Right lobe of liver (tissue), 6 donors: Measurements from ENCODE around the gene MFSD12. TPM values are rescaled to one million over a fixed set of nuclear protein-coding genes. Genes with fewer than 3 reads are reported as not detected.

Experiments used
- ATAC-seq, 4 donors: fragments of 200-7000 bp; cut with Tn5 transposase; one replicate each; pipeline ENCODE4 v1.9.1; 2020; ENCODE audit warnings: mild to moderate bottlenecking in 4 of 4, moderate library complexity in 4 of 4
- DNase-seq, 3 donors: peaks; one replicate each; pipeline ENCODE4 v3.0.0-alpha.2; 2020
- H3K27ac ChIP-seq, 3 donors: fragments of 200-600 bp; one replicate each; pipeline ENCODE4 v1.8.0; 2022
- H3K27me3 ChIP-seq, 2 donors: fragments of 200-600 bp; one replicate each; pipeline ENCODE4 v1.8.0; 2022
- H3K36me3 ChIP-seq, 4 donors: fragments of 200-600 bp; sonication (generic) in 1 of 4; one replicate each; pipeline versions ENCODE4 v1.5.1 to v1.8.0; 2017 to 2022; ENCODE audit warnings: control low read depth in 1 of 4
- H3K4me1 ChIP-seq, 4 donors: fragments of 200-600 bp; sonication (generic) in 1 of 4; one replicate each; pipeline versions ENCODE4 v1.5.1 to v1.8.0; 2017 to 2022; ENCODE audit warnings: control low read depth in 1 of 4
- H3K4me3 ChIP-seq, 3 donors: fragments of 200-600 bp; one replicate each; pipeline ENCODE4 v1.8.0; 2022
- H3K9me3 ChIP-seq, 4 donors: fragments of 200-600 bp; sonication (generic) in 1 of 4; one replicate each; pipeline versions ENCODE4 v1.5.1 to v1.8.0; 2017 to 2022; ENCODE audit warnings: control low read depth in 1 of 4
- CTCF ChIP-seq, 4 donors: fragments of 200-600 bp in 3 of 4; fragments of 450-650 bp in 1 of 4; IDR thresholded peaks; one replicate each; pipeline versions ENCODE4 v1.5.1 to v1.8.0; 2016 to 2022; ENCODE audit warnings: antibody characterized with exemption in 4 of 4, mild to moderate bottlenecking in 2 of 4
- POLR2A ChIP-seq: fragments of 450-650 bp; IDR thresholded peaks from one replicate; pipeline ENCODE4 v1.6.1; 2017; ENCODE audit warnings: antibody characterized with exemption, mild to moderate bottlenecking
- WGBS: methylation state at CpG from one replicate; pipeline ENCODE4 v1.1.6; 2018; ENCODE audit warnings: low coverage, low lambda C conversion rate; ENCODE audit not compliant: insufficient coverage; ENCODE audit errors: missing lambda C conversion rate; 5-methylcytosine and 5-hydroxymethylcytosine counted together
- intact Hi-C, 2 donors: fragments of 100-400 bp; cut with DNase I; formaldehyde crosslinking; loops; one replicate each; pipeline versions ENCODE4 v1.11.2 to v1.14.1; 2022
- total RNA-seq, 6 experiments: library from RNA; depleted of rRNA in 2 of 6; stranded (reverse); fragments of >200 nt in 2 of 6; fragmentation: NEBNext Ultra II Directional in 3 of 6; extraction: Animal tissue kit (Norgen Biotek cat#: 25700) in 3 of 6; gene quantifications; one replicate each; pipeline versions ENCODE4 v1.1.0 to v1.2.4, GENCODE V29; 2016 to 2023
- donor health status: DM: no; HTN: yes; CAD: no.
- donor health status: DM: no; HTN: no; CAD: no.
- donor health status: DM: no; HTN: no; CAD: no.
- donor health status: DM: no; HTN: yes; CAD: no.
- donor health status: DM: no; HTN: yes; CAD: no.

The MFSD12 gene
- total RNA-seq, 6 experiments from 2014 or later: 23.8 to 114 (median 31.5) TPM

GRCh38 chr19:3534375-3535234 is 22.8 kb downstream of the MFSD12 start:
- WGBS: 91% methylated on average over 6 of the region's 38 CpGs
- no peak overlapping the region for H3K4me3 ChIP-seq
- no peaks in the 10 kb centered on the region for H3K27me3 ChIP-seq
- TF ChIP-seq POLR2A (no peak), CTCF (IDR thresholded peaks at IDR 0.05) (no peak)
- ATAC-seq (no peak), DNase-seq (no peak)
- no peaks in the 10 kb centered on the region for H3K4me1 ChIP-seq
- H3K36me3 ChIP-seq: peaks cover 0 to 56% (median 10%) of the 10 kb centered on the region in 4 donors
- H3K9me3 ChIP-seq: no peaks in the 10 kb centered on the region
- no peak overlapping the region for H3K27ac ChIP-seq
- intact Hi-C loops: no loop called here

- DNase-seq (no peak), ATAC-seq (no peak)
- Histone ChIP-seq H3K27ac (no peak overlapping the region), H3K36me3 (peaks cover 0 to 56% (median 10%) of the 10 kb centered on the region in 4 donors), H3K4me3 (no peak overlapping the region), H3K9me3 (no peaks in the 10 kb centered on the region), H3K27me3 (no peaks in the 10 kb centered on the region), H3K4me1 (no peaks in the 10 kb centered on the region)
- 78% methylated on average over 9 of the region's 12 CpGs for WGBS
- intact Hi-C loops: no loop called here
- TF ChIP-seq CTCF (IDR thresholded peaks at IDR 0.05): no peak
- TF ChIP-seq POLR2A: no peak
Measured at GRCh38 chr19:3533563-3534216, 23.7 kb downstream of the MFSD12 start.

GRCh38 chr19:3533033-3533432 is 24.4 kb downstream of the MFSD12 start:
- ATAC-seq (no peak), DNase-seq (no peak)
- no peaks in the 10 kb centered on the region for H3K9me3 ChIP-seq
- H3K4me1 ChIP-seq: no peaks in the 10 kb centered on the region
- peaks cover 0 to 57% (median 10%) of the 10 kb centered on the region in 4 donors for H3K36me3 ChIP-seq
- H3K27ac ChIP-seq: no peak overlapping the region
- no peak overlapping the region for H3K4me3 ChIP-seq
- TF ChIP-seq POLR2A: no peak
- no peak for TF ChIP-seq CTCF (IDR thresholded peaks at IDR 0.05)
- intact Hi-C loops: no loop called here
- no CpG with 5 or more reads among the region's 17 CpGs for WGBS
- H3K27me3 ChIP-seq: no peaks in the 10 kb centered on the region

- TF ChIP-seq CTCF (IDR thresholded peaks at IDR 0.05) (no peak), POLR2A (no peak)
- intact Hi-C loops: no loop called here
- no peaks in the 10 kb centered on the region for H3K9me3 ChIP-seq
- no peaks in the 10 kb centered on the region for H3K4me1 ChIP-seq
- DNase-seq: no peak
- H3K27ac ChIP-seq: no peak overlapping the region
- WGBS: 93% methylated on average over 3 of the region's 33 CpGs
- no peak overlapping the region for H3K4me3 ChIP-seq
- peaks cover 0 to 63% (median 10%) of the 10 kb centered on the region in 4 donors for H3K36me3 ChIP-seq
- no peaks in the 10 kb centered on the region for H3K27me3 ChIP-seq
- peak in 1 of 4 donors; percentile 2 for ATAC-seq
Measured at GRCh38 chr19:3532154-3532786, 25.1 kb downstream of the MFSD12 start.
